Astrocyte (in vitro differentiated cells and primary cell): Measurements from ENCODE around the gene CAPG. TPM values are rescaled to one million over a fixed set of nuclear protein-coding genes. Genes with fewer than 3 reads are reported as not detected.

ENCODE experiments used
- DNase-seq: peaks from one replicate; pipeline ENCODE4 v3.0.0-alpha.2; 2010; ENCODE audit warnings: low read depth
- FAIRE-seq: peaks from 2 replicates; lab custom pipeline; 2011; peaks lifted over from hg19 to GRCh38; lab: Jason Lieb, UNC
- H2AFZ ChIP-seq: 2 replicates; pipeline ENCODE4 v1.6.0; 2012; ENCODE audit warnings: low read depth, low read length, inconsistent platforms
- H3K27ac ChIP-seq: 2 replicates; pipeline ENCODE4 v1.5.1; 2011; ENCODE audit warnings: low read depth, low read length, inconsistent platforms
- H3K27me3 ChIP-seq: 2 replicates; pipeline ENCODE4 v1.6.0; 2011; ENCODE audit warnings: low read length, inconsistent platforms; ENCODE audit not compliant: insufficient read depth
- H3K36me3 ChIP-seq: 2 replicates; pipeline ENCODE4 v1.5.1; 2011; ENCODE audit warnings: low read length, inconsistent platforms; ENCODE audit not compliant: insufficient read depth
- H3K4me1 ChIP-seq: 2 replicates; pipeline ENCODE4 v1.5.1; 2011; ENCODE audit warnings: low read length, inconsistent platforms; ENCODE audit not compliant: insufficient read depth
- H3K4me2 ChIP-seq: 2 replicates; pipeline ENCODE4 v1.6.0; 2012; ENCODE audit warnings: low read length, inconsistent platforms
- H3K4me3 ChIP-seq: 2 replicates; pipeline ENCODE4 v1.5.1; 2011; ENCODE audit warnings: low read depth, mild to moderate bottlenecking, low read length, inconsistent platforms; ENCODE audit not compliant: insufficient read depth
- H3K79me2 ChIP-seq: 2 replicates; pipeline ENCODE4 v1.6.0; 2012; ENCODE audit warnings: mild to moderate bottlenecking, low read length, inconsistent platforms; ENCODE audit not compliant: insufficient read depth
- H3K9ac ChIP-seq: 2 replicates; pipeline ENCODE4 v1.6.0; 2012; ENCODE audit warnings: mild to moderate bottlenecking, low read length, inconsistent platforms
- H3K9me3 ChIP-seq: 2 replicates; pipeline ENCODE4 v1.5.1; 2012; ENCODE audit warnings: low read depth, mild to moderate bottlenecking, low read length, inconsistent platforms; ENCODE audit not compliant: insufficient read depth
- H4K20me1 ChIP-seq: 2 replicates; pipeline ENCODE4 v1.6.0; 2012; ENCODE audit warnings: low read length, inconsistent platforms; ENCODE audit not compliant: insufficient read depth
- H3K27ac Mint-ChIP-seq: one replicate; pipeline ENCODE4 v1.8.0; 2021; ENCODE audit warnings: mild to moderate bottlenecking, mixed read lengths; ENCODE audit not compliant: unreplicated experiment
- H3K27me3 Mint-ChIP-seq: one replicate; pipeline ENCODE4 v1.8.0; 2021; ENCODE audit warnings: low read depth, mixed read lengths; ENCODE audit not compliant: unreplicated experiment
- H3K36me3 Mint-ChIP-seq: one replicate; pipeline ENCODE4 v1.8.0; 2021; ENCODE audit warnings: low read depth, mixed read lengths; ENCODE audit not compliant: unreplicated experiment
- H3K4me1 Mint-ChIP-seq: one replicate; pipeline ENCODE4 v1.8.0; 2021; ENCODE audit warnings: low read depth, mixed read lengths; ENCODE audit not compliant: unreplicated experiment
- H3K4me3 Mint-ChIP-seq: one replicate; pipeline ENCODE4 v1.8.0; 2021; ENCODE audit warnings: mild to moderate bottlenecking, moderate library complexity, mixed read lengths; ENCODE audit not compliant: unreplicated experiment
- H3K9me3 Mint-ChIP-seq: one replicate; pipeline ENCODE4 v1.8.0; 2021; ENCODE audit warnings: mild to moderate bottlenecking, mixed read lengths; ENCODE audit not compliant: unreplicated experiment
- CTCF ChIP-seq: IDR thresholded peaks from 2 replicates; pipeline ENCODE4 v1.5.1; 2011; ENCODE audit warnings: low read depth, mild to moderate bottlenecking, inconsistent platforms, low read length, moderate library complexity; ENCODE audit not compliant: insufficient read depth
- EZH2 ChIP-seq: IDR thresholded peaks from 2 replicates; pipeline ENCODE4 v1.6.1; 2012; ENCODE audit warnings: mild to moderate bottlenecking, low read length, inconsistent platforms; ENCODE audit not compliant: insufficient read depth
- total RNA-seq: library from RNA; stranded (reverse); gene quantifications from 2 replicates; pipeline ENCODE4 v1.2.1, GENCODE V29; 2021

The CAPG gene
- total RNA-seq, 1 donor from 2014 or later, result 68.2 TPM

GRCh38 chr2:85397925-85398331 lies 12.2 kb downstream of the CAPG start:
- Histone ChIP-seq H3K4me1 (no peaks in the 10 kb centered on the region), H3K9ac (no peak overlapping the region), H3K27ac (no peak overlapping the region), H3K36me3 (peaks cover 12% of the 10 kb centered on the region), H3K79me2 (peaks cover 7% of the 10 kb centered on the region), H3K4me2 (no peak overlapping the region), H3K27me3 (no peaks in the 10 kb centered on the region), H3K4me3 (no peak overlapping the region), H4K20me1 (no peaks in the 10 kb centered on the region), H2AFZ (no peak overlapping the region), H3K9me3 (no peaks in the 10 kb centered on the region)
- Mint-ChIP-seq H3K36me3 (peaks cover 22% of the 10 kb centered on the region), H3K9me3 (no peaks in the 10 kb centered on the region), H3K4me3 (no peak overlapping the region), H3K27me3 (no peaks in the 10 kb centered on the region), H3K4me1 (peaks cover 4% of the 10 kb centered on the region), H3K27ac (no peak overlapping the region)
- no peak for DNase-seq
- no peak for FAIRE-seq
- TF ChIP-seq CTCF (no peak), EZH2 (no peak)

GRCh38 chr2:85396531-85397470 lies 13.4 kb downstream of the CAPG start:
- Histone ChIP-seq H3K4me2 (no peak overlapping the region), H2AFZ (no peak overlapping the region)
- no peak overlapping the region for H3K27ac Mint-ChIP-seq

More at GRCh38 chr2:85396531-85397470, 13.4 kb downstream of the CAPG start:
- no peaks in the 10 kb centered on the region for H3K27me3 ChIP-seq
- H4K20me1 ChIP-seq, result no peaks in the 10 kb centered on the region
- no peaks in the 10 kb centered on the region for H3K9me3 Mint-ChIP-seq
- no peak for DNase-seq
- peaks cover 12% of the 10 kb centered on the region for H3K36me3 ChIP-seq
- no peaks in the 10 kb centered on the region for H3K9me3 ChIP-seq
- no peaks in the 10 kb centered on the region for H3K4me1 ChIP-seq
- TF ChIP-seq CTCF (no peak), EZH2 (no peak)
- H3K79me2 ChIP-seq, result peaks cover under 1% of the 10 kb centered on the region
- FAIRE-seq, result no peak
- peaks cover 4% of the 10 kb centered on the region for H3K4me1 Mint-ChIP-seq
- H3K4me3 ChIP-seq, result no peak overlapping the region
- H3K9ac ChIP-seq, result no peak overlapping the region
- no peak overlapping the region for H3K4me3 Mint-ChIP-seq
- no peaks in the 10 kb centered on the region for H3K27me3 Mint-ChIP-seq
- H3K27ac ChIP-seq, result no peak overlapping the region
- H3K36me3 Mint-ChIP-seq, result peaks cover 22% of the 10 kb centered on the region
